Measurements from ENCODE around the gene PTPRF.

DNA sequence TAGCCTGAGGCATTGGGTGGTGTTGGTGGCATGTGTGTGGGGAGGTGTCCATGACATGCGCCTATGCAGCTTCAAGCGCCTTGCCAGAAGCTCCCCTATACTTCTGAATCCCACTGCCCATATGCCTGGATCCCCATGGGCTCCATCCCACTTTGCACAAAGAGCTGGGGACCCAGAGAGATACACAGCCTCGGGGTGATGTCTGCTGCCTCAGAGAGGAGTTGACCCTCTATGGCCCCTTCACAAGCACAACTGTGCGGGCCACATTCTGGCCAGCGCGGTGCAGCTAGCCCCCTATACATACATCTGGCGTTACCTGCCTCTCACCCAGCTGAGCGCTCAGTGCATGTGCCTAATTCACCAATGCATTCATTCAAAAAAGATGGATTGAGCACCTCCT is 9.6 kb upstream of the PTPRF start:
- TF ChIP-seq, protein P1, sequence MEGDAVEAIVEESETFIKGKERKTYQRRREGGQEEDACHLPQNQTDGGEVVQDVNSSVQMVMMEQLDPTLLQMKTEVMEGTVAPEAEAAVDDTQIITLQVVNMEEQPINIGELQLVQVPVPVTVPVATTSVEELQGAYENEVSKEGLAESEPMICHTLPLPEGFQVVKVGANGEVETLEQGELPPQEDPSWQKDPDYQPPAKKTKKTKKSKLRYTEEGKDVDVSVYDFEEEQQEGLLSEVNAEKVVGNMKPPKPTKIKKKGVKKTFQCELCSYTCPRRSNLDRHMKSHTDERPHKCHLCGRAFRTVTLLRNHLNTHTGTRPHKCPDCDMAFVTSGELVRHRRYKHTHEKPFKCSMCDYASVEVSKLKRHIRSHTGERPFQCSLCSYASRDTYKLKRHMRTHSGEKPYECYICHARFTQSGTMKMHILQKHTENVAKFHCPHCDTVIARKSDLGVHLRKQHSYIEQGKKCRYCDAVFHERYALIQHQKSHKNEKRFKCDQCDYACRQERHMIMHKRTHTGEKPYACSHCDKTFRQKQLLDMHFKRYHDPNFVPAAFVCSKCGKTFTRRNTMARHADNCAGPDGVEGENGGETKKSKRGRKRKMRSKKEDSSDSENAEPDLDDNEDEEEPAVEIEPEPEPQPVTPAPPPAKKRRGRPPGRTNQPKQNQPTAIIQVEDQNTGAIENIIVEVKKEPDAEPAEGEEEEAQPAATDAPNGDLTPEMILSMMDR (IDR thresholded peaks at IDR 0.05; ENCODE audit: low read depth, low read length): no peak
- TF ChIP-seq POLR2A (IDR thresholded peaks at IDR 0.05; ENCODE audit: extremely low read depth, insufficient read length): no peak
- TF ChIP-seq, protein P2, sequence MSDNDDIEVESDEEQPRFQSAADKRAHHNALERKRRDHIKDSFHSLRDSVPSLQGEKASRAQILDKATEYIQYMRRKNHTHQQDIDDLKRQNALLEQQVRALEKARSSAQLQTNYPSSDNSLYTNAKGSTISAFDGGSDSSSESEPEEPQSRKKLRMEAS (IDR thresholded peaks at IDR 0.05; ENCODE audit: low read depth, low read length): no peak
